ENCODE data around the gene C1QA.

The C1QA gene

DNA sequence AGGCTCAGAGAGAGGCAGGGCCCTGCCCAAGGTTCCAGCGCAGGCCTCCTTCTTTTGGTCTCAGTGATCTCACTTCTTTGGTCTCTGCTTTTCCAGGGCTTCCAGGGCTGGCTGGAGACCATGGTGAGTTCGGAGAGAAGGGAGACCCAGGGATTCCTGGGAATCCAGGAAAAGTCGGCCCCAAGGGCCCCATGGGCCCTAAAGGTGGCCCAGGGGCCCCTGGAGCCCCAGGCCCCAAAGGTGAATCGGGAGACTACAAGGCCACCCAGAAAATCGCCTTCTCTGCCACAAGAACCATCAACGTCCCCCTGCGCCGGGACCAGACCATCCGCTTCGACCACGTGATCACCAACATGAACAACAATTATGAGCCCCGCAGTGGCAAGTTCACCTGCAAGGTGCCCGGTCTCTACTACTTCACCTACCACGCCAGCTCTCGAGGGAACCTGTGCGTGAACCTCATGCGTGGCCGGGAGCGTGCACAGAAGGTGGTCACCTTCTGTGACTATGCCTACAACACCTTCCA is 24.4 kb downstream of the C1QA start (continued):
- TF ChIP-seq ESRRG (CRISPR knock-in tag; IDR thresholded peaks at IDR 0.05), result no peak
- no peak for TF ChIP-seq ZNF8 (CRISPR knock-in tag; IDR thresholded peaks at IDR 0.05)
- no peak for TF ChIP-seq ZC3H10 (CRISPR knock-in tag; IDR thresholded peaks at IDR 0.05)
- no peak for TF ChIP-seq ARNTL (CRISPR knock-in tag; IDR thresholded peaks at IDR 0.05; ENCODE audit: borderline replicate concordance, low read depth)
- TF ChIP-seq ZNF70 (CRISPR knock-in tag; IDR thresholded peaks at IDR 0.05), result no peak
- TF ChIP-seq, protein P1, sequence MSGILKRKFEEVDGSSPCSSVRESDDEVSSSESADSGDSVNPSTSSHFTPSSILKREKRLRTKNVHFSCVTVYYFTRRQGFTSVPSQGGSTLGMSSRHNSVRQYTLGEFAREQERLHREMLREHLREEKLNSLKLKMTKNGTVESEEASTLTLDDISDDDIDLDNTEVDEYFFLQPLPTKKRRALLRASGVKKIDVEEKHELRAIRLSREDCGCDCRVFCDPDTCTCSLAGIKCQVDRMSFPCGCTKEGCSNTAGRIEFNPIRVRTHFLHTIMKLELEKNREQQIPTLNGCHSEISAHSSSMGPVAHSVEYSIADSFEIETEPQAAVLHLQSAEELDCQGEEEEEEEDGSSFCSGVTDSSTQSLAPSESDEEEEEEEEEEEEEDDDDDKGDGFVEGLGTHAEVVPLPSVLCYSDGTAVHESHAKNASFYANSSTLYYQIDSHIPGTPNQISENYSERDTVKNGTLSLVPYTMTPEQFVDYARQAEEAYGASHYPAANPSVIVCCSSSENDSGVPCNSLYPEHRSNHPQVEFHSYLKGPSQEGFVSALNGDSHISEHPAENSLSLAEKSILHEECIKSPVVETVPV (CRISPR knock-in tag; IDR thresholded peaks at IDR 0.05), result no peak
- TF ChIP-seq TOX (CRISPR knock-in tag; IDR thresholded peaks at IDR 0.05; ENCODE audit: borderline replicate concordance), result no peak

DNA sequence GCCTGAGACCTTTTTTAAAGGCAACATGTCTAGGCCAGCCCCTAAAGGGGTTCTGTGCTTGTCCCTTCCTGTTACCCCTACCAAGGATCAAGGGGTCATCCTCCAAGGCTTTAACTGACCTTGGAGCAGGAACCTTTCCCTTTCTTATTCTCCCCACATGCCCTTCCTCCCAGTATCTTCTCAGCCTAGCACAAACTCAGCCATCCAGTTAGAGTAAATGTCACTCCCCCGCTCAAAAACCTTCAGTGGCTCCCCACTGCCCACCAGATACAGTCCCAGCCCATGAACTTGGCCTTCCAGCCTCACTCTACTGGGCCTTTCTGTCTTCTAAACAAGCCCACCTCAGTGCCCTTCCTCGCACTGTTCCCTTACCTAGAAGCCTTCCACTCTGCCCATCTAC is 25.5 kb downstream of the C1QA start:
- no peak for TF ChIP-seq ZNF8 (CRISPR knock-in tag; IDR thresholded peaks at IDR 0.05)
- TF ChIP-seq ZNF70 (CRISPR knock-in tag; IDR thresholded peaks at IDR 0.05), result no peak
- no peak for TF ChIP-seq BACH2 (CRISPR knock-in tag; IDR thresholded peaks at IDR 0.05; ENCODE audit: borderline replicate concordance)
- TF ChIP-seq, protein P2, sequence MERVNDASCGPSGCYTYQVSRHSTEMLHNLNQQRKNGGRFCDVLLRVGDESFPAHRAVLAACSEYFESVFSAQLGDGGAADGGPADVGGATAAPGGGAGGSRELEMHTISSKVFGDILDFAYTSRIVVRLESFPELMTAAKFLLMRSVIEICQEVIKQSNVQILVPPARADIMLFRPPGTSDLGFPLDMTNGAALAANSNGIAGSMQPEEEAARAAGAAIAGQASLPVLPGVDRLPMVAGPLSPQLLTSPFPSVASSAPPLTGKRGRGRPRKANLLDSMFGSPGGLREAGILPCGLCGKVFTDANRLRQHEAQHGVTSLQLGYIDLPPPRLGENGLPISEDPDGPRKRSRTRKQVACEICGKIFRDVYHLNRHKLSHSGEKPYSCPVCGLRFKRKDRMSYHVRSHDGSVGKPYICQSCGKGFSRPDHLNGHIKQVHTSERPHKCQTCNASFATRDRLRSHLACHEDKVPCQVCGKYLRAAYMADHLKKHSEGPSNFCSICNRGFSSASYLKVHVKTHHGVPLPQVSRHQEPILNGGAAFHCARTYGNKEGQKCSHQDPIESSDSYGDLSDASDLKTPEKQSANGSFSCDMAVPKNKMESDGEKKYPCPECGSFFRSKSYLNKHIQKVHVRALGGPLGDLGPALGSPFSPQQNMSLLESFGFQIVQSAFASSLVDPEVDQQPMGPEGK (CRISPR knock-in tag; IDR thresholded peaks at IDR 0.05; ENCODE audit: borderline replicate concordance), result no peak
- TF ChIP-seq ZFP3 (CRISPR knock-in tag; IDR thresholded peaks at IDR 0.05), result no peak
- TF ChIP-seq ARNTL (CRISPR knock-in tag; IDR thresholded peaks at IDR 0.05; ENCODE audit: borderline replicate concordance, low read depth), result no peak
- no peak for TF ChIP-seq ZC3H10 (CRISPR knock-in tag; IDR thresholded peaks at IDR 0.05)
- TF ChIP-seq, protein P3, sequence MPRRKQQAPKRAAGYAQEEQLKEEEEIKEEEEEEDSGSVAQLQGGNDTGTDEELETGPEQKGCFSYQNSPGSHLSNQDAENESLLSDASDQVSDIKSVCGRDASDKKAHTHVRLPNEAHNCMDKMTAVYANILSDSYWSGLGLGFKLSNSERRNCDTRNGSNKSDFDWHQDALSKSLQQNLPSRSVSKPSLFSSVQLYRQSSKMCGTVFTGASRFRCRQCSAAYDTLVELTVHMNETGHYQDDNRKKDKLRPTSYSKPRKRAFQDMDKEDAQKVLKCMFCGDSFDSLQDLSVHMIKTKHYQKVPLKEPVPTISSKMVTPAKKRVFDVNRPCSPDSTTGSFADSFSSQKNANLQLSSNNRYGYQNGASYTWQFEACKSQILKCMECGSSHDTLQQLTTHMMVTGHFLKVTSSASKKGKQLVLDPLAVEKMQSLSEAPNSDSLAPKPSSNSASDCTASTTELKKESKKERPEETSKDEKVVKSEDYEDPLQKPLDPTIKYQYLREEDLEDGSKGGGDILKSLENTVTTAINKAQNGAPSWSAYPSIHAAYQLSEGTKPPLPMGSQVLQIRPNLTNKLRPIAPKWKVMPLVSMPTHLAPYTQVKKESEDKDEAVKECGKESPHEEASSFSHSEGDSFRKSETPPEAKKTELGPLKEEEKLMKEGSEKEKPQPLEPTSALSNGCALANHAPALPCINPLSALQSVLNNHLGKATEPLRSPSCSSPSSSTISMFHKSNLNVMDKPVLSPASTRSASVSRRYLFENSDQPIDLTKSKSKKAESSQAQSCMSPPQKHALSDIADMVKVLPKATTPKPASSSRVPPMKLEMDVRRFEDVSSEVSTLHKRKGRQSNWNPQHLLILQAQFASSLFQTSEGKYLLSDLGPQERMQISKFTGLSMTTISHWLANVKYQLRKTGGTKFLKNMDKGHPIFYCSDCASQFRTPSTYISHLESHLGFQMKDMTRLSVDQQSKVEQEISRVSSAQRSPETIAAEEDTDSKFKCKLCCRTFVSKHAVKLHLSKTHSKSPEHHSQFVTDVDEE (CRISPR knock-in tag; IDR thresholded peaks at IDR 0.05), result no peak
- no peak for TF ChIP-seq OSR1 (CRISPR knock-in tag; IDR thresholded peaks at IDR 0.05)
- no peak for TF ChIP-seq ISL1 (CRISPR knock-in tag; IDR thresholded peaks at IDR 0.05)
- TF ChIP-seq ZFP30 (CRISPR knock-in tag; IDR thresholded peaks at IDR 0.05), result no peak
- no peak for TF ChIP-seq GLIS3 (CRISPR knock-in tag; IDR thresholded peaks at IDR 0.05)
- TF ChIP-seq, protein P4, sequence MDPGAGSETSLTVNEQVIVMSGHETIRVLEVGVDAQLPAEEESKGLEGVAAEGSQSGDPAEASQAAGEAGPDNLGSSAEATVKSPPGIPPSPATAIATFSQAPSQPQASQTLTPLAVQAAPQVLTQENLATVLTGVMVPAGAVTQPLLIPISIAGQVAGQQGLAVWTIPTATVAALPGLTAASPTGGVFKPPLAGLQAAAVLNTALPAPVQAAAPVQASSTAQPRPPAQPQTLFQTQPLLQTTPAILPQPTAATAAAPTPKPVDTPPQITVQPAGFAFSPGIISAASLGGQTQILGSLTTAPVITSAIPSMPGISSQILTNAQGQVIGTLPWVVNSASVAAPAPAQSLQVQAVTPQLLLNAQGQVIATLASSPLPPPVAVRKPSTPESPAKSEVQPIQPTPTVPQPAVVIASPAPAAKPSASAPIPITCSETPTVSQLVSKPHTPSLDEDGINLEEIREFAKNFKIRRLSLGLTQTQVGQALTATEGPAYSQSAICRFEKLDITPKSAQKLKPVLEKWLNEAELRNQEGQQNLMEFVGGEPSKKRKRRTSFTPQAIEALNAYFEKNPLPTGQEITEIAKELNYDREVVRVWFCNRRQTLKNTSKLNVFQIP (CRISPR knock-in tag; IDR thresholded peaks at IDR 0.05; ENCODE audit: borderline replicate concordance, low read depth), result no peak
- TF ChIP-seq TCF4 (CRISPR knock-in tag; IDR thresholded peaks at IDR 0.05; ENCODE audit: borderline replicate concordance), result no peak
- no peak for ATAC-seq

DNA sequence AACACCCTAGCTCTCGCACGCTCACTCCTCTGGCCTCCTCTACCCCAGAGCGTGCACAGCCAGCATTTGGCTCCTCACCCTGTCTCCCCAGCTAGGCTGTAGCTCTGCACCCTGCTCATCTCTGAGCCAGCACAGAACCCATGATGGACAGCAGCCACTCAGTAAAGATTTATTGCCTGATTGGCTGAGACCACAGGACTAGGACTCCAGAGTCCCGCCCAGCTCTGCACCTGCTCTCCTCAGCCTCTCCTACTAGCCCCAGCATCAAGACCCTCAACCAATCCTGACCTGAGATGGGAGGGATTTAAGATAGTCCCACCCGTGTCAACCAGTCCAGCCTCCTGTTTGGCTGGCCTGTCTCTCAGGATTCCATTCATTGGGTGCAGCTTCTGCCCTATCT is 25.9 kb downstream of the C1QA start:
- peak; percentile 83 for ATAC-seq
- TF ChIP-seq ZFP30 (CRISPR knock-in tag; IDR thresholded peaks at IDR 0.05) (no peak), RARB (CRISPR knock-in tag; IDR thresholded peaks at IDR 0.05) (no peak), ZNF70 (CRISPR knock-in tag; IDR thresholded peaks at IDR 0.05) (no peak), GLIS3 (CRISPR knock-in tag; IDR thresholded peaks at IDR 0.05) (no peak), TOX (CRISPR knock-in tag; IDR thresholded peaks at IDR 0.05; ENCODE audit: borderline replicate concordance) (no peak), ESRRG (CRISPR knock-in tag; IDR thresholded peaks at IDR 0.05) (no peak), PPARA (CRISPR knock-in tag; IDR thresholded peaks at IDR 0.05; ENCODE audit: borderline replicate concordance) (no peak), ZC3H10 (CRISPR knock-in tag; IDR thresholded peaks at IDR 0.05) (no peak)
- TF ChIP-seq, protein P3 (CRISPR knock-in tag; IDR thresholded peaks at IDR 0.05), result no peak
- TF ChIP-seq, protein P1 (CRISPR knock-in tag; IDR thresholded peaks at IDR 0.05), result no peak
- TF ChIP-seq, protein P4 (CRISPR knock-in tag; IDR thresholded peaks at IDR 0.05; ENCODE audit: borderline replicate concordance, low read depth), result no peak
- TF ChIP-seq, protein P2 (CRISPR knock-in tag; IDR thresholded peaks at IDR 0.05; ENCODE audit: borderline replicate concordance), result no peak
